ENCODE measurements around the gene SCAP. TPM values are rescaled to one million over a fixed set of nuclear protein-coding genes. Genes with fewer than 3 reads are reported as not detected.

The SCAP gene
- total and polyA plus RNA-seq, 2 of the 13 experiments (the other 11 are each of a cell fraction or from before 2014, with no cell fraction given): 40.4 to 53.3 TPM

DNA sequence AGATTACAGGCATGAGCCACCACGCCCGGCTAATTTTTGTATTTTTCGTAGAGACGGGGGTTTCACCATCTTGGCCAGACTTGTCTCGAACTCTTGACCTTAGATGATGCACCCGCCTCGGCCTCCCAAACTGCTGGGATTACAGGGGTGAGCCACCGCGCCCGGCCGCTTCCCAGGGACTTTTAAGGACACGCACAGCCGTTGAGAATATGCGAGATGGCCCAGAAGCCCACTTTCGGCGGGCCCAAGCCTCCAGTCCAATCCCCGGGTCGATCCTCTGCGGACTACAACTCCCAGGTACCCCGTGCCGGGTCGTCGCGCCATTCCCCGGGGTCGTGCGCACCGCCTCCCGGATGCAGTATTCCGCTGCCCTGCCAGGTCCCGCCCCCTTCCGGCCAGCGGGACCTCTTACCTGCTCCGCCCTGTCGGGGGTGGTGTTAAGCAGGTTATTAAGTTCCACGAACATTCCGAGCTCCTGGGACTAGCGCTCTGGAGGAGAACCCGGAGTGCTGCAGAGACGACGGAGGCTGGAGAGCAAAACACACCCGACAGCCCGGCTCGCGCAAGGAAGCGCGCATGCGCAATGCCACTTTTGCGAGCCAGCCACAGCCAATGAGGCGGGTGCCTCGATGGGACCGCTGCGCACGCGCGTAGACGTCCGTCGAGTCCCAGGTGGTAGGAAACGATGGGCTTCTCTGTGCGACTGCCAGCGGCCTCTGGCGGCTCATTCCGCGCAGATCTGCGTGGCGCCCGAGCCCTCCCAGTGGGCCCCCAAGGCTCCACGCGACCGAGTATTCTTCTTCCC is 37.6 kb upstream of the SCAP start, which contains the start of gene ELP6 (continued):
- TF ChIP-seq ZSCAN29 (CRISPR knock-in tag; conservative IDR thresholded peaks at IDR 0.05): no peak
- TF ChIP-seq ZNF263 (CRISPR knock-in tag; IDR thresholded peaks at IDR 0.05): 0 out of 2 replicates have a peak, but pooled peaks have one; percentile 25
- TF ChIP-seq ZNF441 (CRISPR knock-in tag; IDR thresholded peaks at IDR 0.05; ENCODE audit: borderline replicate concordance): 0 out of 2 replicates have a peak, but pooled peaks have one; percentile 30
- TF ChIP-seq, protein P1, sequence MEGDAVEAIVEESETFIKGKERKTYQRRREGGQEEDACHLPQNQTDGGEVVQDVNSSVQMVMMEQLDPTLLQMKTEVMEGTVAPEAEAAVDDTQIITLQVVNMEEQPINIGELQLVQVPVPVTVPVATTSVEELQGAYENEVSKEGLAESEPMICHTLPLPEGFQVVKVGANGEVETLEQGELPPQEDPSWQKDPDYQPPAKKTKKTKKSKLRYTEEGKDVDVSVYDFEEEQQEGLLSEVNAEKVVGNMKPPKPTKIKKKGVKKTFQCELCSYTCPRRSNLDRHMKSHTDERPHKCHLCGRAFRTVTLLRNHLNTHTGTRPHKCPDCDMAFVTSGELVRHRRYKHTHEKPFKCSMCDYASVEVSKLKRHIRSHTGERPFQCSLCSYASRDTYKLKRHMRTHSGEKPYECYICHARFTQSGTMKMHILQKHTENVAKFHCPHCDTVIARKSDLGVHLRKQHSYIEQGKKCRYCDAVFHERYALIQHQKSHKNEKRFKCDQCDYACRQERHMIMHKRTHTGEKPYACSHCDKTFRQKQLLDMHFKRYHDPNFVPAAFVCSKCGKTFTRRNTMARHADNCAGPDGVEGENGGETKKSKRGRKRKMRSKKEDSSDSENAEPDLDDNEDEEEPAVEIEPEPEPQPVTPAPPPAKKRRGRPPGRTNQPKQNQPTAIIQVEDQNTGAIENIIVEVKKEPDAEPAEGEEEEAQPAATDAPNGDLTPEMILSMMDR (CRISPR knock-in tag; IDR thresholded peaks at IDR 0.05): peak; percentile 87
- peak; percentile 86 for TF ChIP-seq YY1 (IDR thresholded peaks at IDR 0.05; ENCODE audit: insufficient read depth, insufficient replicate concordance, low read depth, low read length)
- TF ChIP-seq ZNF333 (CRISPR knock-in tag; IDR thresholded peaks at IDR 0.05; ENCODE audit: borderline replicate concordance): peak; percentile 50; the same call in 1 of the 2 replicates
- no peak for TF ChIP-seq TCF12 (IDR thresholded peaks at IDR 0.05)
- TF ChIP-seq TCF12 (CRISPR knock-in tag; IDR thresholded peaks at IDR 0.05): peak; percentile 46; the same call in 1 of the 2 replicates
- TF ChIP-seq GZF1 (CRISPR knock-in tag; IDR thresholded peaks at IDR 0.05): peak; percentile 82; the same call in 1 of the 2 replicates
- peak; percentile 78; the same call in 1 of the 2 replicates for TF ChIP-seq GLI4 (CRISPR knock-in tag; IDR thresholded peaks at IDR 0.05; ENCODE audit: borderline replicate concordance)
- TF ChIP-seq ZNF484 (CRISPR knock-in tag; IDR thresholded peaks at IDR 0.05; ENCODE audit: borderline replicate concordance, low read depth): no peak
- peak; percentile 90 for TF ChIP-seq ZFX (CRISPR knock-in tag; IDR thresholded peaks at IDR 0.05; ENCODE audit: low read depth)
- TF ChIP-seq ZNF431 (CRISPR knock-in tag; IDR thresholded peaks at IDR 0.05; ENCODE audit: borderline replicate concordance, low read depth): peak; percentile 51; the same call in 1 of the 2 replicates
- TF ChIP-seq ZNF256 (CRISPR knock-in tag; conservative IDR thresholded peaks at IDR 0.05): peak; percentile 64; the same call in 1 of the 2 replicates
- no peak for TF ChIP-seq ZC3H4 (CRISPR knock-in tag; IDR thresholded peaks at IDR 0.05; ENCODE audit: borderline replicate concordance)
- TF ChIP-seq ZNF772 (CRISPR knock-in tag; IDR thresholded peaks at IDR 0.05): peak; percentile 47; the same call in 1 of the 2 replicates
- TF ChIP-seq ONECUT2 (CRISPR knock-in tag; IDR thresholded peaks at IDR 0.05): peak; percentile 77
- TF ChIP-seq, protein P2, sequence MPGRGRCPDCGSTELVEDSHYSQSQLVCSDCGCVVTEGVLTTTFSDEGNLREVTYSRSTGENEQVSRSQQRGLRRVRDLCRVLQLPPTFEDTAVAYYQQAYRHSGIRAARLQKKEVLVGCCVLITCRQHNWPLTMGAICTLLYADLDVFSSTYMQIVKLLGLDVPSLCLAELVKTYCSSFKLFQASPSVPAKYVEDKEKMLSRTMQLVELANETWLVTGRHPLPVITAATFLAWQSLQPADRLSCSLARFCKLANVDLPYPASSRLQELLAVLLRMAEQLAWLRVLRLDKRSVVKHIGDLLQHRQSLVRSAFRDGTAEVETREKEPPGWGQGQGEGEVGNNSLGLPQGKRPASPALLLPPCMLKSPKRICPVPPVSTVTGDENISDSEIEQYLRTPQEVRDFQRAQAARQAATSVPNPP (CRISPR knock-in tag; IDR thresholded peaks at IDR 0.05): peak; percentile 74; the same call in 1 of the 2 replicates
- peak; percentile 91 for TF ChIP-seq HCFC1 (IDR thresholded peaks at IDR 0.05; ENCODE audit: low read depth, low read length)
- TF ChIP-seq THAP11 (CRISPR knock-in tag; IDR thresholded peaks at IDR 0.05): peak; percentile 100
- TF ChIP-seq MEF2D (CRISPR knock-in tag; IDR thresholded peaks at IDR 0.05): peak; percentile 75
- no peak for TF ChIP-seq PRDM15 (CRISPR knock-in tag; IDR thresholded peaks at IDR 0.05)
- TF ChIP-seq SAP130 (CRISPR knock-in tag; IDR thresholded peaks at IDR 0.05; ENCODE audit: low read depth): peak; percentile 85

Measured in HepG2 (cell line).